ENCODE results near the gene PAGE2. TPM values are rescaled to one million over a fixed set of nuclear protein-coding genes. Genes with fewer than 3 reads are reported as not detected.
"Not testable (repeated sequence)": the region's sequence is repeated elsewhere in the genome, so short reads cannot be mapped to it uniquely, and the experiment has no call there.

Gene PAGE2
- total and polyA plus RNA-seq, 2 donors = not detected

DNA sequence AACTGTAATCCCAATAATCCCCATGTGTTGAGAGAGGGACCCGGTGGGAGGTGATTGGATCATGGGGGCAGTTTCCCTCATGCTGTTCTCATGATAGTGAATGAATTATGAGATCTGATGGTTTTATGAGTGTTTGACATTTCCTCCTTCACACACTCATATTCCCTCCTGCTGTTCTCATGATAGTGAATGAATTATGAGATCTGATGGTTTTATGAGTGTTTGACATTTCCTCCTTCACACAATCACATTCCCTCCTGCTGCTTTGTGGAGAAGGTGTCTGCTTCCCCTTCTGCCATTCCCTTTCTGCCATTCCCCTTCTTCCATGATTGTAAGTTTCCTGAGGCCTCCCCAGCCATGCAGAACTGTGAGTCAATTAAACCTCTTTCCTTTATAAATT is 52.0 kb downstream of the PAGE2 start:
- WGBS = 29% methylated on average over 1 of the region's 1 CpG
- H3K36me3 ChIP-seq (ENCODE audit: insufficient read depth); DNase-seq (ENCODE audit: extremely low spot score); H3K4me1 ChIP-seq (ENCODE audit: insufficient read depth); H3K27ac ChIP-seq (ENCODE audit: low read depth); H3K4me3 ChIP-seq (ENCODE audit: low read depth, low read length): not testable (repeated sequence)

Other genes starting within 250 kb of the PAGE2 start
- gene TRO, start 168.2 kb upstream of the PAGE2 start, total RNA-seq = 56.3 TPM
- gene TRO, start 168.2 kb upstream of the PAGE2 start, polyA plus RNA-seq = 7.2 TPM
- gene PFKFB1, start 94.8 kb upstream of the PAGE2 start, total RNA-seq = 0.16 TPM
- 0.23 TPM for gene PFKFB1, start 94.8 kb upstream of the PAGE2 start, polyA plus RNA-seq
- 4.9 TPM for gene APEX2, start 88.7 kb upstream of the PAGE2 start, total RNA-seq
- gene APEX2, start 88.7 kb upstream of the PAGE2 start, polyA plus RNA-seq = 11.4 TPM
- 46.9 TPM for gene ALAS2, start 58.0 kb upstream of the PAGE2 start, total RNA-seq
- not detected for gene ALAS2, start 58.0 kb upstream of the PAGE2 start, polyA plus RNA-seq
- gene PAGE2B, start 14.0 kb upstream of the PAGE2 start, total RNA-seq = not detected
- not detected for gene PAGE2B, start 14.0 kb upstream of the PAGE2 start, polyA plus RNA-seq
- not detected for gene PAGE5, start 131.3 kb downstream of the PAGE2 start, total RNA-seq
- gene PAGE5, start 131.3 kb downstream of the PAGE2 start, polyA plus RNA-seq = not detected
- not detected for gene PAGE3, start 175.9 kb downstream of the PAGE2 start, total RNA-seq
- gene PAGE3, start 175.9 kb downstream of the PAGE2 start, polyA plus RNA-seq = not detected

Measured in urinary bladder (tissue), 4 donors.